ENCODE measurements around the gene UBE2D2.

GRCh38 chr5:139575751-139576150 is 14.6 kb downstream of the UBE2D2 start:
- TF ChIP-seq CTCF (IDR thresholded peaks at IDR 0.05): no peak
- TF ChIP-seq POLR2AphosphoS5 (IDR thresholded peaks at IDR 0.05): no peak
- no peak for TF ChIP-seq EP300 (IDR thresholded peaks at IDR 0.05)
- TF ChIP-seq POLR2A (IDR thresholded peaks at IDR 0.05): no peak

All from gastroesophageal sphincter (tissue), 3 donors.